CD14-positive monocyte (primary cell): ENCODE results near the gene NENF. TPM values are rescaled to one million over a fixed set of nuclear protein-coding genes. Genes with fewer than 3 reads are reported as not detected.
"Not testable (repeated sequence)": the region's sequence is repeated elsewhere in the genome, so short reads cannot be mapped to it uniquely, and the experiment has no call there.

ENCODE experiments used
- DNase-seq, 3 donors: peaks; one replicate each; pipeline ENCODE4 v3.0.0-alpha.2; 2011 to 2022
- H2AFZ ChIP-seq: 2 replicates; pipeline ENCODE4 v1.6.0; 2012; ENCODE audit warnings: mild to moderate bottlenecking, low read depth, low read length, inconsistent platforms; ENCODE audit not compliant: insufficient read depth, poor library complexity, severe bottlenecking
- H3K27ac ChIP-seq, 2 donors: 1 replicate in 1 of 2; 2 replicates in 1 of 2; pipeline ENCODE4 v1.5.1; 2012 to 2013; ENCODE audit warnings: low read length in 2 of 2, control low read depth in 1 of 2, inconsistent platforms in 1 of 2, low read depth in 1 of 2, mild to moderate bottlenecking in 1 of 2
- H3K27me3 ChIP-seq, 2 donors: one replicate each; pipeline versions ENCODE4 v1.6.0 to v1.6.1; 2011 to 2013; ENCODE audit warnings: low read length in 2 of 2; ENCODE audit not compliant: control insufficient read depth in 2 of 2, insufficient read depth in 2 of 2
- H3K36me3 ChIP-seq, 2 donors: replicated peaks in 1 of 2; 1 replicate in 1 of 2; 2 replicates in 1 of 2; pipeline versions ENCODE4 v1.5.1 to v1.6.1; 2012 to 2013; ENCODE audit warnings: low read length in 2 of 2, control low read depth in 1 of 2, inconsistent platforms in 1 of 2, mild to moderate bottlenecking in 1 of 2; ENCODE audit not compliant: insufficient read depth in 2 of 2, control insufficient read depth in 1 of 2
- H3K4me1 ChIP-seq, 2 donors: 1 replicate in 1 of 2; 2 replicates in 1 of 2; pipeline versions ENCODE4 v1.5.1 to v1.6.1; 2012 to 2013; ENCODE audit warnings: low read length in 2 of 2, control low read depth in 1 of 2, inconsistent platforms in 1 of 2, mild to moderate bottlenecking in 1 of 2, moderate library complexity in 1 of 2; ENCODE audit not compliant: insufficient read depth in 2 of 2, control insufficient read depth in 1 of 2
- H3K4me2 ChIP-seq: replicated peaks from 2 replicates; pipeline ENCODE3; 2012; ENCODE audit warnings: low read length, moderate library complexity, mild to moderate bottlenecking; ENCODE audit not compliant: poor library complexity, severe bottlenecking; ENCODE audit errors: extremely low read depth
- H3K4me3 ChIP-seq, 3 experiments: fragments of 200-600 bp in 1 of 3; sonication (generic) in 1 of 3; replicated peaks in 1 of 3; 1 replicate in 2 of 3; 2 replicates in 1 of 3; pipeline ENCODE4 v1.5.1; 2011 to 2013; ENCODE audit warnings: low read length in 3 of 3, mild to moderate bottlenecking in 3 of 3, control low read depth in 2 of 3, low read depth in 2 of 3, inconsistent platforms in 1 of 3, moderate library complexity in 1 of 3
- H3K79me2 ChIP-seq: 2 replicates; pipeline ENCODE4 v1.6.0; 2012; ENCODE audit warnings: mild to moderate bottlenecking, control low read depth, inconsistent platforms, low read length, moderate library complexity; ENCODE audit not compliant: insufficient read depth
- H3K9ac ChIP-seq: 2 replicates; pipeline ENCODE4 v1.6.0; 2017; ENCODE audit warnings: low read length, mild to moderate bottlenecking; ENCODE audit not compliant: insufficient read depth, poor library complexity, severe bottlenecking
- H3K9me3 ChIP-seq, 2 donors: replicated peaks in 1 of 2; 1 replicate in 1 of 2; 2 replicates in 1 of 2; pipeline versions ENCODE4 v1.5.1 to v1.6.1; 2012 to 2013; ENCODE audit warnings: low read length in 2 of 2, control low read depth in 1 of 2; ENCODE audit not compliant: control insufficient read depth in 1 of 2, insufficient read depth in 1 of 2
- H4K20me1 ChIP-seq: 2 replicates; pipeline ENCODE4 v1.6.0; 2012; ENCODE audit warnings: mild to moderate bottlenecking, low read length, control low read depth, moderate library complexity; ENCODE audit not compliant: insufficient read depth
- H3K27ac Mint-ChIP-seq, 7 donors: one replicate each; pipeline ENCODE4 v1.8.0; 2020; ENCODE audit warnings: mild to moderate bottlenecking in 7 of 7, mixed read lengths in 7 of 7, moderate library complexity in 6 of 7, inconsistent platforms in 2 of 7
- H3K27me3 Mint-ChIP-seq, 3 donors: one replicate each; pipeline ENCODE4 v1.8.0; 2021 to 2022; ENCODE audit warnings: low read depth in 3 of 3, mild to moderate bottlenecking in 3 of 3, mixed read lengths in 3 of 3, moderate library complexity in 3 of 3, inconsistent platforms in 1 of 3
- H3K36me3 Mint-ChIP-seq, 2 donors: one replicate each; pipeline ENCODE4 v1.8.0; 2020; ENCODE audit warnings: mixed read lengths in 2 of 2, inconsistent platforms in 1 of 2, mild to moderate bottlenecking in 1 of 2
- H3K4me1 Mint-ChIP-seq: one replicate; pipeline ENCODE4 v1.8.0; 2020; ENCODE audit warnings: mild to moderate bottlenecking, mixed read lengths
- H3K4me3 Mint-ChIP-seq, 2 donors: one replicate each; pipeline ENCODE4 v1.8.0; 2020; ENCODE audit warnings: mild to moderate bottlenecking in 2 of 2, mixed read lengths in 2 of 2, moderate library complexity in 1 of 2
- H3K9me3 Mint-ChIP-seq, 7 donors: one replicate each; pipeline ENCODE4 v1.8.0; 2020 to 2022; ENCODE audit warnings: mixed read lengths in 7 of 7, mild to moderate bottlenecking in 6 of 7, moderate library complexity in 6 of 7, inconsistent platforms in 2 of 7
- CTCF ChIP-seq: fragments of 200-600 bp; IDR thresholded peaks from one replicate; pipeline ENCODE4 v1.8.0; 2022; ENCODE audit warnings: antibody characterized with exemption, mild to moderate bottlenecking
- WGBS: methylation state at CpG from one replicate; pipeline ENCODE4 v1.1.5; 2013; ENCODE audit warnings: missing lambda C conversion rate; ENCODE audit not compliant: insufficient coverage; 5-methylcytosine and 5-hydroxymethylcytosine counted together
- intact Hi-C, 2 donors: fragments of 100-400 bp; cut with micrococcal nuclease; formaldehyde crosslinking; loops; one replicate each; pipeline versions ENCODE4 v1.15.0 to v1.15.1; 2023
- polyA plus RNA-seq, 3 donors: library from polyadenylated mRNA; depleted of rRNA in 1 of 3; unstranded in 2 of 3; stranded (reverse) in 1 of 3; fragments of 300-500 nt in 2 of 3; fragments of >200 nt in 1 of 3; fragmentation: Illumina TruSeq in 2 of 3; gene quantifications; 1 replicate in 2 of 3; 2 replicates in 1 of 3; pipeline ENCODE4 v1.2.3, GENCODE V29; 2012 to 2021

Gene NENF
- polyA plus RNA-seq, 3 donors = 9.7 to 56.4 (median 42.3) TPM

GRCh38 chr1:212388985-212389716 lies 43.6 kb upstream of the NENF start:
- Histone ChIP-seq H3K4me3 (no peak overlapping the region), H4K20me1 (peaks cover 21% of the 10 kb centered on the region), H3K4me2 (no peak overlapping the region), H3K27ac (peak overlapping the region in 1 of 2 donors; percentile 41), H3K9me3 (peaks cover 0 to 12% of the 10 kb centered on the region in 2 donors), H3K36me3 (peaks cover 40 to 64% of the 10 kb centered on the region in 2 donors), H3K79me2 (peaks cover 21% of the 10 kb centered on the region), H3K27me3 (no peaks in the 10 kb centered on the region), H3K4me1 (no peaks in the 10 kb centered on the region), H2AFZ (no peak overlapping the region), H3K9ac (no peak overlapping the region)
- WGBS = no CpG with 5 or more reads among the region's 1 CpG
- Mint-ChIP-seq H3K27ac (peak overlapping the region in 1 of 7 donors; percentile 36), H3K36me3 (peaks cover 81 to 84% of the 10 kb centered on the region in 2 donors), H3K9me3 (peaks cover 13 to 32% (median 22%) of the 10 kb centered on the region in 7 donors), H3K4me1 (peaks cover 8% of the 10 kb centered on the region), H3K27me3 (peaks cover 0 to 3% (median 0%) of the 10 kb centered on the region in 3 donors), H3K4me3 (no peak overlapping the region)
- intact Hi-C loops = no loop called here
- TF ChIP-seq CTCF = no peak
- DNase-seq = no peak

DNA sequence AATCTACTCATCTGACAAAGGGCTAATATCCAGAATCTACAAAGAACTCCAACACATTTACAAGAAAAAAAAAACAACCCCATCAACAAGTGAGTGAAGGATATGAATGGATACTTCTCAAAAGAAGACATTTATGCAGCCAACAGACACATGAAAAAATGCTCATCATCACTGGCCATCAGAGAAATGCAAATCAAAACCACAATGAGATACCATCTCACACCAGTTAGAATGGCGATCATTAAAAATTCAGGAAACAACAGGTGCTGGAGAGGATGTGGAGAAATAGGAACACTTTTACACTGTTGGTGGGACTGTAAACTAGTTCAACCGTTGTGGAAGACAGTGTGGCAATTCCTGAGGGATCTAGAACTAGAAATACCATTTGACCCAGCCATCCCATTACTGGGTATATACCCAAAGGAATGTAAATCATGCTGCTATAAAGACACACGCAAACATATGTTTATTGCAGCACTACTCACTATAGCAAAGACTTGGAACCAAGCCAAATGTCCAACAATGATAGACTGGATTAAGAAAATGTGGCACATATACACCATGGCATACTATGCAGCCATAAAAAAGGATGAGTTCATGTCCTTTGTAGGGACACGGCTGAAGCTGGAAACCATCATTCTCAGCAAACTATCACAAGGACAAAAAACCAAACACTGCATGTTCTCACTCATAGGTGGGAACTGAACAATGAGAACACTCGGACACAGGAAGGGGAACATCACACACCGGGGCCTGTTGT lies 36.9 kb upstream of the NENF start:
- H3K4me1 Mint-ChIP-seq, H3K4me2 ChIP-seq, H3K27ac ChIP-seq, H3K4me3 ChIP-seq, H2AFZ ChIP-seq, H3K27me3 Mint-ChIP-seq, H3K27ac Mint-ChIP-seq, H3K4me1 ChIP-seq, H4K20me1 ChIP-seq, H3K27me3 ChIP-seq, H3K4me3 Mint-ChIP-seq, H3K9ac ChIP-seq, intact Hi-C loops, DNase-seq: not testable (repeated sequence)
- peaks cover 15 to 21% of the 10 kb centered on the region in 2 donors for H3K9me3 ChIP-seq
- H3K36me3 Mint-ChIP-seq = peaks cover 56 to 65% of the 10 kb centered on the region in 2 donors
- H3K9me3 Mint-ChIP-seq = peaks cover 31 to 46% (median 37%) of the 10 kb centered on the region in 7 donors
- H3K79me2 ChIP-seq = peaks cover 41% of the 10 kb centered on the region
- peaks cover 8 to 41% of the 10 kb centered on the region in 2 donors for H3K36me3 ChIP-seq
- WGBS = 100% methylated on average over 1 of the region's 6 CpGs
